Endometrium (tissue), 2 donors: ENCODE results near the gene STK17A.
A peak's percentile ranks its signal among the peaks of the same experiment; 100 is the strongest.

Experiments used
- FAIRE-seq: peaks from 2 replicates; lab custom pipeline; 2012; peaks lifted over from hg19 to GRCh38; lab: Jason Lieb, UNC
- donor health status: control.
- donor health status: control.

The STK17A gene

DNA sequence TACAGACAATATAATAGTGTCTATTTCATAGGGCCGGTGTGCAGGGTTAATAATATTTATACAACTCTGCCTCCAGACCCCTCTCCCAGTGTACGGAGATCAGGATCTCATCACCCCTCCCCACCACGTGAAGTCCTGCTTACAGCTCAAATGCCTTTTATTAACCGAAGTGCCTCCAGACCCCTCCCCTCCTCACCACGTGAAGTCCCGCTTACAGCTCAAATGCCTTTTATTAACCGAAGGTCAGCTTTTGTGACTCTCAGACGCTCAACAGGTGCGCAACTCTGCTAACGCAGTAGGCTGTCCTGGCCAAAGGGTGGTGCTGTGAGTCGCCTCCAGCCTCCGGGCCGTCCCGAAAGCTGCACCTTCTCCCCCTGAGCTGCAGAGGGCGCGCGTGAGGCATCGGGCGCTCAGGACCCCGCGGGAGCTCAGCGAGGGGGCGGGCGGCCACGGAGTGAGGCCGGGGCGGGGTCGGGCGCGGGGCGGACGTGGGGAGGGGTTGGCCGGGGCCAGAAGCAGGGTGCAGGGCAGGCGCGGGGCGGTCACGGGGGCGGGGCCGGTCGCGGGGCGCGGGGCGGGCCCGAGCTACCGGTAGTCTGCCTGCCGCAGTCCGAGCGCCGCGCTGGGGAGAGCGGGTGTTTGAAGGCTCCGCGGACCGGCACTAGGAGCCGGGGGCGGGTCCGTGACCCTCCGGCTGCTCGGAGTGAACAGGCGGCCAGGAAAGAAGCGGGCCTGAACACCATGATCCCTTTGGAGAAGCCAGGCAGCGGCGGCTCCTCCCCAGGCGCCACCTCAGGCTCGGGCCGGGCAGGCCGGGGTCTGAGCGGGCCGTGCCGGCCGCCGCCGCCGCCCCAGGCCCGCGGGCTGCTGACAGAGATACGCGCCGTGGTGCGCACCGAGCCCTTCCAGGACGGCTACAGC lies at the start of gene STK17A:
TSS of gene STK17A (plus strand) at position 606 of the 921 bp plus-strand sequence. CDS start at position 742, 136 bp downstream.
- FAIRE-seq, result no peak

DNA sequence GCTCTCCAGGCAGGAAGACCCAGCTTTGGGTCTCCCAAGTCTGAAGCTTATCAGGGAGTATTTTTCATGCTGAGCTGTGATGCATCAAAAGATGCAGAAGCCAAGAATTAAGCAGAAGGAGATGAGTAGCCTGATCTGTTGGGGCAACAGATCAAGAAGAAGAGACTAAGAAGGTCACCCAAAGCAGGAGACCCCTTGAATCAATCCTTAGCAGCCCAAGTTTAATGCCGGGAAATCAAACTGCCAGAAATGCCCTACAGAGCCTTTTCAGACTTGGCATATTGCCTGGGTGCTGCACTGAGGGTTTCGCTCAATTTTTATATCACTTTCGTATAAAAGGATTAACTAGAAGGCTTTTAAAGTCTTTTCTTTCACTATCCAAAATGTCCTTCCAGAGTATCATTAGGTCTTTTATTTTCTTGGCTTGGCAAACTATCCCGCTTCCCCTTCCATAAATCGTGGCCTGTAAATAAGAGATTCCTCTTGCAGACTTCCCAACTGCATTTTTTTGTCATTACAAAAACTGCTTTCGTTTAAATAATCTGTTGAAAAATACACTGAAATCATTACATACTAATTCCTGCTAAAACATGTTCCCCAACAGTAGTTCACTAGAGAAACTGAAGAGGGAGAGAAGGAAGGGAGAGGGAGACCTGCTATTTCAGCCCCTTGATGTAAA lies 49.0 kb upstream of the STK17A start:
- FAIRE-seq, result peak; percentile 83

DNA sequence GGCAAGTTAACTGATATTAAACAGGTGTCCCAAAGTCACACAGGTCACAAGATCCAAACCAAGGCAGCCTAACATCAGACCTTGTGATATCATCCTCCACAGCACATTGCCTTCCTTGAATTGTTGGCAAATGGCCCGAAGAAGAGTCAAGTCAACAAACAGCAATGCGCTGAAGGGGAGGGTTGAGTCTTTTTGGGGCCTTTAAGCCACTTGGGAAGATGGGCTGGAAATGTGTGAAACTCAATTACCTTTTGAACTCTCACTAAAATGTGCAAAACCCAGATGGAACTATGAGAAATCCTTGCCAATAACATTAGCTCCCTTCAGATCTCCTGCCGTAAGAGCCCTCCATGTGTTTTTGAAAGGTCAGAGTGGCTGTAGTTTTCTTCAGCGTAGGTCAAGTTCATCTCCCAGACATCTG lies 47.9 kb upstream of the STK17A start:
- peak; percentile 92 for FAIRE-seq

DNA sequence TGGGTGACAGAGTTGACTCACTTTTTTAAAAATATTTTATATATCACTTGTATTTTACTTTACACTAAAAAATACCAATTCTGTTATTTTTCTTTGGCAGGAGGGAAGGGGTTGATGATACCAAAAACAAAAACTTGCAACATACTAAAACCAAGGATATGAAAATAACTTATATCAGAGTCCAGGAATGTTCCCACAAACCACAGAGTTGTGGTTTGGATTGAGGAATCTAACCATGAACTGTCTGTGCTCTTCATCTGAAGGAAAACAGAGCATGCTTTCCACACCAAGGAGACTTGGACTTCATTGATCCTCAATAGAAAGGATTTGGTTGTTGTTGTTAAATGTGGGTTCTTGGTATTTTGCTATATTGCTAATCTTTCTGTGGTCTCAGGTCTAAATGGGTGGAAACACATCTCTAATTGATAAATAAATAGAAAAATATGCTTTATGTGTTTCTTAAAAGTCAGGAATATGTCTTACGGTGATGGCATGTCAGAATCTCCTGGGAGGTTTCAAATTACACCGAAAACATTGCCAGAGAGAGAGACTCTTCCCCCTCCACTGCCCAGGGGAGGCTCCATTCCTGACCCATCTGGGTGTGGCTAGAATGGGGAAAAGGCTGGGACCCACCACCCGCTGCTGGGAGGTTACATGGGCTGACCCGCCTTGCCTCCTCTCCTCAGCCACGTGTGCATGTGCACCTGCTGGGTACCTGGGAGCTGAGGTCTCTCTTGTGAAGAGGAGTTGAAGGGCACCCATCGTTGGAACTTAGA lies 46.9 kb upstream of the STK17A start:
- no peak for FAIRE-seq

DNA sequence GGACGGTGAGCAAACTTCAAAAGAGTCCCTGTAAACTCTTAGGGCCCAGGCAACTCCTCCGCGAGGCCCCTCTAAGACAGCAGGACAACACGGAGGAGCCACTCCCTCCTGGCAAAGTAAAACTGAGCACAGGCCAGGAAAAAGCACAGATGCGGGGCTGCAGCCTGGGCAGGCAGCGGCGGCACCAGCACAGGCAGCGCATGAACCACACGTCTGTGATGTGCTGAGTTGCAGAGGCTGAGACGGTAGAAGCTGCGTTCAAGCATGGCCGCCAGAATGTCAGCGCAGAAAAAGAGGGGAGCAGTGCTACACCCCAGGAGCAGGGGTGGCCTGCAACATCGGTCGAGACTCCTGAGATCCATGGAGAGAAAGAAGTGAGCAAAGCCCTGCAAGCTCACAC lies 46.1 kb upstream of the STK17A start:
- no peak for FAIRE-seq

DNA sequence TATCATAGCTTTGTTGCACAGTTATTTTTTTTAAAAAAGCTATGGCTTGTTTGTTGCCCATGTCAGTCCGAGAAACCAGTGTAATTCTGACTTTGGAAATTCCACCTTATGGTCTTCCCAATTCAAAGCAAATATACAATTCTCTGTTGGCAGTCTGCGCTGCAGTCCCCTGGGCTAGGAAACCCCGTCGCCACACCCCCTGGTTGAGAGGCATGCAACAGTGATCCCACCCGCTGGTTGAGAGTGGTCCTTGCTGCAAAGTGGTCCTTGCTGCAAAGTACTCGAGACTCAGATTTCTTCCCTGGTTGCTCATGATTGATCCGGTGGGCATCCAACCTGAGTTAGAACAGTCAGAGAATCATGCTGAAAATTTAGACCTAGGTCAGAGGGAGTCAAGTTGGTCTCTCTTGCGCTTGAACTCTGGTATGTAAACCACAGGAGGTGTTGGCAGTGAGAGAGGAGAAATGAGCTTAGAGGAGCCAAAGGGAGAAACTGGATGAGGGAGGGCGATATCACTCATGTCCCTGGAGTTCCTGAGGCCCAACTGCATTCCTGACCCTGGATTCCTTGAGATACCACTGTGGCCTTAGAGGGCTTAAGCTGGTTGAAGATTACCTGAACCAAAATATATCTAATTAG lies 45.0 kb upstream of the STK17A start:
- no peak for FAIRE-seq

DNA sequence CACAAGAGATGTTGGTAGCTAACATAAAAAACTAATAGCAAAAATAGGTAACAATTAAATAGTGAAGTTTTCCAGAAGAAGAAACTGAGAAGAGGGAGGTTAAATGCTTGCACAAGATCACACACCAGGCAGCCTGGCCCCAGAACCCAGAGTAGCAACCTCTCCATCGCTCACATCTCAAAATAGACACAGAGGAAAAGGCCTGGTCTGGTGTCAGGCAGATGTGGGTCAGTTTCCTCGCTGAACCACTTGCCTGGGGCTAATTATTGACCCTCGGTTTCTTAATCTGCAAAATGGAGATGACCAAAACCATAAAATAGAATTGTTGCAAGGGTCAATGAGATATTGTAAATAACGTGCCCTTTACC lies 44.5 kb upstream of the STK17A start:
- FAIRE-seq, result no peak

DNA sequence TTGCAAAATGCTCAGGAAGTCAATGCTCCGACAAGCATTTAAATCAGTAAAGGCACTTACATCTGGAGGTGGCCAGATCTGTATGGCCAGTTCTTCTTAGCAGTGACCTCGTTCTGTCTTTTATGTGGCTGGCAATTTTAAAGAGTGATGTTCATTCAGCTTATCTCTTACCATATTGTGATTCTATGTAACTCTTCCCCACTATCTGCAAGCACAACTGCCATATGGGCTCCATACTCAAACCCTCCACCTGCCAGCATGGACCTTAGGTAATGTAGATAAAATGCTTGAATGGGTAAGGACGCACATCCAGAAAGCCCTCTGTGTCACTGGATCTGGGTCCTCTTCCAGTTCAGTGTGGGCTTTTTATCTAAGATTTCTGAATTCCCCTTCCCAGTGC lies 42.4 kb upstream of the STK17A start:
- FAIRE-seq, result no peak

DNA sequence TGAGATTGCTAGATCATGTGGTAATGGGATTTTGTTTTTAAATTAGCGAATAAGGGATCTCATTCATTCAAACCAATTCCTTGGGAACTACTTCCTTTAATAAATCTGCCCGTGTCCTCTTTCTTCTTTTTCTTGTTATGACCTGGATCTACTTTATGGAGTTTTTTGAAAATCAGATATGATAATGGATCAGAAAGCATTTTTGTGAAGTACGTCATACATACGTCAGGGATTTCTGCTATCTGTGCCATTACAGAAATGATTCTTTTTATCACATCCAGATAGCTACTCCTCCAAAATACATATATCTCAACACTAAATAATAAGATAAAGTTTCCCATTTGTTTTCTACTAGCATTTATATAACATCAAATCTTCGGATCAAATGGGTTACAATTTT lies 40.2 kb upstream of the STK17A start:
- FAIRE-seq, result no peak

DNA sequence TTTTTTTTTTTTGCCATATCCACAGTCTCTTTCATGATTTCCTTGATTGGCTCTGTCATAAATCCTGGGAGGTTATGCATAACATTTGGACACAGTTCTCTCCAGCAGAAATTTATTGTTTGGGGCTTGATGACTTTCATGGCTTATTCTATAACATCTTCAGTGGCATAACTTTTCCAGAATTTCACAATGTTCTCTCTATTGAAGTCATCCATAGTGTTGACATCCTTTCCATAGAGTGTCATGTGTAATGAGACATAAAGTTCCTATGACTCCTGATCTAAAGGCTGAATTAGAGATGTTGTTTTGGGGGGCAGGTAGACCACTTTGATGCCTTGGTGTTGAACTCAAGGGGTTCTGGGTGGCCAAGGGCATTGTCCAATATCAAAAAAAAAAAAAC lies 36.7 kb upstream of the STK17A start:
- no peak for FAIRE-seq

DNA sequence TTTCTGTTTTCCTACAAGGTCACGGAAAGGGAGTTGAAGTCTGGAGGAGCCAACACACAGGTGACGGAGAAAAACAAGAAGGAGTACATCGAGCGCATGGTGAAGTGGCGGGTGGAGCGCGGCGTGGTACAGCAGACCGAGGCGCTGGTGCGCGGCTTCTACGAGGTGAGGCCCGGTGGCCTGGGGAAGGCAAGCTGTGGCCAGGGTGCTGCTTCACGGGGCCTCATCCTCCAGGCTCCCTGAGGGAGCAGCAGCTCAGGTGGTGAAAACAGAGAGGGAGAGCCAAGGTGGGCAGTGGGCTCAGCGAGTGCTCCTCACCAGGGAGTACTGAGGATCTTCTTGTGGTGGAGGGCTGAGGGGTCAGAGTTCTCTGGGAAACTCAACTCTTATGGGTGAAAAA lies 32.5 kb upstream of the STK17A start:
- FAIRE-seq, result no peak

DNA sequence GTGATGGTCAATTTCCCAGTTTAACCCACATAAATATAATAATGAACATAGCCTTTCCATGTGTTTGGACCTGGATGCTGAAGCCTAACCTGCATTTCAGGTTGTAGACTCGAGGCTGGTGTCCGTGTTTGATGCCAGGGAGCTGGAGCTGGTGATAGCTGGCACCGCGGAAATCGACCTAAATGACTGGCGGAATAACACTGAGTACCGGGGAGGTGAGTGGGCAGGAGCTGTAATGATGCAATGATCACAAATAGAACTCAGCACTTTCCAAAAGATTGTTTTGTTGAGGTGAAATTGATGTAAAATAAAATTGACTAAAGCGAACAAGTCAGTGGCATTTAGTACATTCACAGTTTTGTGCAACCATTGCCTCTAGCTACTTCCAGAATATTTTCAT lies 30.8 kb upstream of the STK17A start:
- no peak for FAIRE-seq

DNA sequence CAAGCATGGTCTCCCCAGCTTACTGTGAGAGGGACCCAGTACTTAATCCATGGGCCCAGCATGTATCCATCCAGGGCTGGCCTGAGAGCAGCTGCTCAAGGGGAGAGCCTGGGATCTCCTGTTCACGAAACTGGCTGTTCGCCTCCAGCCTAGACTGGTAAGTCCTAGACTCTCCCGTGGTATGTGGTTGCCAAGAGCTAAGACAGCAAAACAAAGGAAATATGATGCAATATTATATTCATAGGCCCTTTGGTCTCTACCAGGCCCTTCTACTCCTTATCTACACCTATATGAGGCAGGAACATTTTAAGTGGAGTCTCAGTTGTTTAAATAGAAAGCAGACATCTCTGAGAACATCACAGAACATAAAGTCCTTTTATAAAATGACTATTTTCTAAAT lies 28.9 kb upstream of the STK17A start:
- no peak for FAIRE-seq

DNA sequence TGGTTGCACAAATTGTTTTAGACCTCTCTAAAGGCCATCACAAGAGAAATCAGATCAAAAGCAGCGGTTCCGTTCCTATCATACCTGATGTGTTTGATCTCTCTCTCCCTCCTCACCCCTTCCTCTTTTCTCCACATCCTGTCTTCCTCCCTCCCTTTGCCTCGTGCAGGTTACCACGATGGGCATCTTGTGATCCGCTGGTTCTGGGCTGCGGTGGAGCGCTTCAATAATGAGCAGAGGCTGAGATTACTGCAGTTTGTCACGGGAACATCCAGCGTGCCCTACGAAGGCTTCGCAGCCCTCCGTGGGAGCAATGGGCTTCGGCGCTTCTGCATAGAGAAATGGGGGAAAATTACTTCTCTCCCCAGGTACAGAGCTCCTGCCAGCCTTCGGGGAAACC lies 28.5 kb upstream of the STK17A start:
- FAIRE-seq, result no peak

DNA sequence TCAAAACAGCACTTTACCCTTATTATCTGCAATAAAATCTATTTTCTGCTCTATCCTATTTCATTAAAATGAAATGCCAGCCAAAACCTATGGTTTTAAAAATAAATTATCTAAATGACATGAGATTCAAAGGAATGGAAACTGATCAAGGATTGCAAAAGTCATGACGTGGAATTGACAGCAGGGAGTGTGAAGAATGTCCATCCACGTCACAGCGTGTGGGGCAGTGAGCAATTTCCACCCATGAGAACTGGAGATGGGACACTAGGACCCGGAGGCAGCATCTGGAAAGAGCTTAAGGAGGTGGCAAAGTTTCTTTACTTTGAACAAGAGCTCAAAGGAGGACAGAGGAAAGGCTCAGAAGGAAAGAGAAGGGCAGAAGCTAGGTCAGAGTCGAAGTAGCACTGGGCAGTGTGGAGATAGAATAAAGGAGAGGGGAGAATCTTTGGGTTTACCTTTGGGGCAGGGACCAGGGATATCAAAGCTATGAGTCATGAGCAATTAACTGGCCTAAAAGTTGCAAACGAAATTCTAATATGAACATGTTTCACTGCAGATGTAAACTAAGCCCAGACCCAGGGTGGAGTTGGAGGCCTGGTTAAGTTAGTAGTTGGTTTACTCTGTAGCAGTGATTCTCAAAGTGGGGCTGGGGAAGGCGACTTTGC lies 24.9 kb upstream of the STK17A start:
- no peak for FAIRE-seq

DNA sequence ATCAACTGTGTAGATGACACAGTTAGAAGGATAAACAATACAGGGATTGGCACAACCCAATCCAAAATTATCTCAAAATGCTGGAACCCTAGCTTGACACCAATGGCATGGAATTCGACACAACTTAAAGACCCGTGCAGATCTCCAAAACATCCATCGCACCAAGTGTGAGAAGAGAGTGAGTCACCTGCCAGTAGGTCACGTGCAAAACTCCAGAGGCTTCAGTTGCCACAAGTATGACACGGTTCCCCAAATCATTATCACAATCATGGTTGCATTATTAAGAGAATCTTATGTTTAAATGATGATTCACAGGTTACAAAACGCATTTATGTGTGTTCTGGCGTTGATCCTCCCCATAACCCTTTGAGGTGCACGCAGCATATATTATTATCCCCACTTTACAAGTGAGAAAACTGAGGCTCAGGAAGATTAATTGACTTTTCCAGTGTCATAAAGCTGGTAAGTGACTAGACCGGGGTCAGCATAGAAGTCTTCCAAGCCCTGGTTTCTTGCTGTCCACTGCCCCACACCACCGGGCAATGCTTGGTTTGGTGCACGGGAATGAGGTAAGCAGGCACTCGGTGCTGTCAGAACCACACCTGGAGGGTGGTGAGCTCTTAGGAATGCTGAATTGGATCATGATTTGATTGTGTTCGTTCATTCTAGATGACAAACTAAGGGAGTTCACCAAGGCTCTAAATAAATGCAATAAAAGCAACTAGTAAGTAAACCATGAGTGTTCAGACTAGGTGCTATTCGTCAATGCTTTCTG lies 23.6 kb upstream of the STK17A start:
- no peak for FAIRE-seq

DNA sequence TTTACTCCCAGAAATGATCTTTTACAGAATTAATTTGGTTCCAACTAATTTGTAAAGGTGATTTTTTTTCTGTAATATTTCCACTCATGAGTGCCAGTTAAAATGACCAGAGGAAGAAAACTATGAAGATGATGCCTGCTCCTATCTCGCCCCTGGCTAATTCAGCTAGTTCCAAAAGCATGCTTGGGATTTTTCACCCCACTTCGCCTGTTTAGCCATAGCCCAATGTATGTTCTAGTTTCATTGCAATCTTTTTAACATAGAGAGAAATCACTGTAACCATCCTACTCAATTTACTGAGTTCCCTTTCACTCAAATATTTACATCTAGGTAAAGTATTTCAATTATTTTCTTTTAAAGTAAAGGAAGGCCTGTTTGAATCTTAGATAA lies 23.0 kb upstream of the STK17A start:
- FAIRE-seq, result no peak

DNA sequence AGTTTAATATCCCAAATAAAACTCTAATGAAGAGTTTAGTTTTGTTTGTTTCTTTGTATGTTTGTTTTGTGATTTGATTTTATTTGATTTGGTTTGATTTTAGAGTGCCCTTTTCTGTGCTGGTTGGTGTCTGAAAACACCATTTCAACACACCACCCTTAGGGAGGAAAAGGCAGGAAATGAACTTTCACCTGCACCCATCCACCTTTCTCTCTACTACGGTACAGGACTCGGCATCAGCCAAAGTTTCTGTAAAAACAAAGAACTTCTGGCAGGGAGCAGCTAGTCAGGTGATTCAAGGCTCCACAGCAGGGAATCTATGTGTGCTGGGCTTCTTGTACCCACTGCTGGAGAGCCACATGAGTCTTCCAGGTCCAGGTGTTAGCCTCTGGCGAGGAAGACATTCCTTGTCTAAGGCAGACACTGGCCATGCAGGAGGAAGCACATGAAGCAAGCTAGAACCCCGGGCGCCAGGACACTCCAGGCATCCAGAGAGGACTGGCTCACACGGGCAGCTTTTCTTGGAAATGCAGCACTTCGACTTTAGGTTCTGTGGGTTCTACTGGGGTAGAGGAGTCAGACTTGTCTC lies 22.1 kb upstream of the STK17A start:
- no peak for FAIRE-seq

DNA sequence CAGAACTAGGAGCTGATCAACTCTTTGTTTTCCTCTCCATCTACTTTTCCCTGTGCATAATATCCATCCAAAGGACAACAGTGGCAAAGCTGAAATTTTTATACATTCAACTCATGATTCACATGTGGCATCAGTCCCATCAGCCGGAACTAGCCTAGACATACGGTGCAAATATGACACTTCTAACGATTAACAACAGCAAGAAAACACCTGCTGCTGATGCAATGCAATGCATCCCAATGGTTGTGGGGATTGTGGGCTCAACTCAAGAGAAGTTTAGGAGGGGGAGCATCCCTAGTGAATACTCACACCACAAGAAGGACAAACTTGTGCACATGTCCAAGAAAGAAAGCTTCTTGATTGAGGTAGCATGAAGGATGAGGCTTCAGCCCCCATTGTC lies 20.5 kb upstream of the STK17A start:
- FAIRE-seq, result no peak

DNA sequence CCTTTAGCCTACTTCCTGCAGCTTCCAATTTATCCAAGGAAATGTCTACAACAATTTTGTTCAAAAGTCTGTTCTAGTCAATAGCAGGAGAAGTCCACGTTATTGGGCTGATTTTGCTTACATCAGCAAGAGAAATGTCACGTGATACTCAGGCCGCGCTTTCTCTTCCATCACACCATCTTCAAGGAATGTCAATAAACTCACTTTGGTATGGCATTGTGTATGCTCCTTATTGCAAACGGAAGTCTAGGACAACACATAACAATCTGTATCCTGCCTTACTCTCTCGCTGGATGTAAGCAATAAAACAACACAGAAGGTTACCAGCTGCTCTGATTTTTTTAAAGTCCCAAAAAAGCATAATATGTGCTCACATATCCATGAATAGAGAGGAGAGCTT lies 17.1 kb upstream of the STK17A start:
- peak; percentile 68 for FAIRE-seq

DNA sequence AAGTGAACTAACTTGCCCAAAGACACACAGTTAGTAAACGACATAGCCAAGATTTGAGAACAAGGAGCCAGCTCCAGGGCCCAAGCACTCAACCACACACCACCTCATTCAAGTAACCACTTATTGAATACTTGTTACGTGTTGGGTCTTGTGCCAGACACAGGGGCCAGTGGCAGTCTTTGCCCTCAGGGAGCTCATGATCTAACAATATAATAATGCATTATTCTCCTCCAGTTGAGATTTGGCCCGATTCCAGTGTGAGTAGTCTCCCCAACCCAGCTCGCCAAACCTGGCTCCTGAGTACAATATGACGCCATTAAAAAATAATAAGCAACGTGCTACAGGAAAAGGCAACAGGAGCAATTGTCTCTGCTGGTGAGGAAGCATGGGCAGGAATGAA lies 14.4 kb upstream of the STK17A start:
- no peak for FAIRE-seq
